Endothelial cell of umbilical vein (primary cell): Measurements from ENCODE around the gene TBC1D9. TPM values are rescaled to one million over a fixed set of nuclear protein-coding genes. Genes with fewer than 3 reads are reported as not detected.

Experiments
- BruUV-seq: library from RNA; stranded (reverse); fragments of 400-500 nt; replicated peaks from 2 replicates; lab custom pipeline; 2021; lab: Mats Ljungman, UMichigan
- CTCF ChIA-PET: fragments of 300-600, 350-600 bp; sonication (Branson Sonifier 250); formaldehyde crosslinking; loops from one replicate; lab custom pipeline; 2021; ENCODE audit warnings: antibody characterized with exemption, inconsistent platforms; lab: Charles Lee
- POLR2A ChIA-PET: fragments of 300-600, 350-600 bp; sonication (Branson Sonifier 250); formaldehyde crosslinking; loops from one replicate; lab custom pipeline; 2021; ENCODE audit warnings: antibody characterized with exemption, inconsistent platforms; lab: Charles Lee
- DNase-seq: peaks from one replicate; pipeline ENCODE4 v3.0.0-alpha.2; 2011; ENCODE audit warnings: low read depth, low spot score
- FAIRE-seq: peaks from 2 replicates; lab custom pipeline; 2011; peaks lifted over from hg19 to GRCh38; lab: Jason Lieb, UNC
- H2AFZ ChIP-seq: 2 replicates; pipeline ENCODE4 v1.6.0; 2012; ENCODE audit warnings: low read depth, low read length, control low read depth, inconsistent platforms
- H3K27ac ChIP-seq: 2 replicates; pipeline ENCODE4 v1.5.1; 2011; ENCODE audit warnings: low read depth, mild to moderate bottlenecking, control low read depth, low read length, moderate library complexity; ENCODE audit not compliant: insufficient read depth
- H3K27me3 ChIP-seq, 2 experiments: 2 replicates each; pipeline versions ENCODE4 v1.6.0 to v1.6.1; 2011; ENCODE audit warnings: low read length in 2 of 2, mixed read lengths in 1 of 2; ENCODE audit not compliant: control insufficient read depth in 2 of 2, insufficient read depth in 2 of 2
- H3K36me3 ChIP-seq, 2 experiments: 2 replicates in 1 of 2; 3 replicates in 1 of 2; pipeline ENCODE4 v1.5.1; 2011; ENCODE audit warnings: low read length in 2 of 2, mild to moderate bottlenecking in 1 of 2, moderate library complexity in 1 of 2; ENCODE audit not compliant: control insufficient read depth in 2 of 2, insufficient read depth in 2 of 2; ENCODE audit errors: extremely low read depth in 1 of 2
- H3K4me1 ChIP-seq: 3 replicates; pipeline ENCODE4 v1.5.1; 2011; ENCODE audit warnings: mild to moderate bottlenecking, low read length; ENCODE audit not compliant: control insufficient read depth, insufficient read depth; ENCODE audit errors: extremely low read depth
- H3K4me2 ChIP-seq: 2 replicates; pipeline ENCODE4 v1.6.1; 2011; ENCODE audit warnings: low read length, control low read depth, mixed read lengths; ENCODE audit not compliant: insufficient read depth
- H3K4me3 ChIP-seq, 3 experiments: fragments of 200-600 bp in 1 of 3; sonication (generic), shearing (Covaris generic) in 1 of 3; replicated peaks in 1 of 3; 2 replicates each; pipeline ENCODE4 v1.5.1; 2011 to 2016; ENCODE audit warnings: control low read depth in 3 of 3, low read length in 3 of 3, mild to moderate bottlenecking in 2 of 3, inconsistent platforms in 1 of 3, low read depth in 1 of 3, moderate library complexity in 1 of 3; ENCODE audit not compliant: insufficient read depth in 1 of 3
- H3K79me2 ChIP-seq: 2 replicates; pipeline ENCODE4 v1.6.0; 2012; ENCODE audit warnings: low read length, inconsistent platforms; ENCODE audit not compliant: control insufficient read depth, insufficient read depth
- H3K9ac ChIP-seq: replicated peaks from 2 replicates; pipeline ENCODE3; 2011; ENCODE audit warnings: low read length, control low read depth; ENCODE audit not compliant: insufficient read depth; ENCODE audit errors: extremely low read depth
- H3K9me1 ChIP-seq: replicated peaks from 3 replicates; pipeline ENCODE4 v1.6.0; 2011; ENCODE audit warnings: mild to moderate bottlenecking, low read length; ENCODE audit not compliant: control insufficient read depth, insufficient read depth; ENCODE audit errors: extremely low read depth
- H3K9me3 ChIP-seq: replicated peaks from 2 replicates; pipeline ENCODE4 v1.5.1; 2012; ENCODE audit warnings: low read length, inconsistent platforms; ENCODE audit not compliant: control insufficient read depth, insufficient read depth
- H4K20me1 ChIP-seq: replicated peaks from 2 replicates; pipeline ENCODE3; 2011; ENCODE audit warnings: mild to moderate bottlenecking, low read length; ENCODE audit not compliant: control insufficient read depth, insufficient read depth; ENCODE audit errors: extremely low read depth
- CTCF ChIP-seq, 2 donors: IDR thresholded peaks; 1 replicate in 1 of 2; 2 replicates in 1 of 2; pipeline ENCODE4 v1.5.1; 2011; ENCODE audit warnings: low read length in 2 of 2, mild to moderate bottlenecking in 2 of 2, moderate library complexity in 2 of 2, control low read depth in 1 of 2, inconsistent platforms in 1 of 2, low read depth in 1 of 2; ENCODE audit not compliant: insufficient read depth in 1 of 2; ENCODE audit errors: extremely low read depth in 1 of 2
- EZH2 ChIP-seq: IDR thresholded peaks from 2 replicates; pipeline ENCODE4 v1.6.1; 2012; ENCODE audit warnings: borderline replicate concordance, low read depth, mild to moderate bottlenecking, moderate library complexity, low read length, inconsistent platforms; ENCODE audit not compliant: severe bottlenecking
- FOS ChIP-seq: IDR thresholded peaks from 2 replicates; pipeline ENCODE4 v1.6.1; 2011; ENCODE audit warnings: mild to moderate bottlenecking, low read length, moderate library complexity, borderline replicate concordance; ENCODE audit not compliant: insufficient read depth
- GATA2 ChIP-seq: IDR thresholded peaks from 2 replicates; pipeline ENCODE4 v1.7.0; 2011; ENCODE audit warnings: low read depth, mild to moderate bottlenecking, moderate library complexity, mixed read lengths, low read length; ENCODE audit not compliant: insufficient read length, insufficient read depth
- JUN ChIP-seq: IDR thresholded peaks from 2 replicates; pipeline ENCODE4 v1.6.1; 2011; ENCODE audit warnings: borderline replicate concordance, low read depth; ENCODE audit not compliant: insufficient read length, insufficient read depth
- MAX ChIP-seq: IDR thresholded peaks from 2 replicates; pipeline ENCODE4 v1.6.1; 2011; ENCODE audit not compliant: insufficient read depth, insufficient read length
- MYC ChIP-seq: IDR thresholded peaks from one replicate; pipeline ENCODE4 v1.6.1; 2011; ENCODE audit warnings: mild to moderate bottlenecking, low read depth, low read length
- POLR2AphosphoS5 ChIP-seq: IDR thresholded peaks from 2 replicates; pipeline ENCODE4 v1.6.1; 2012; ENCODE audit warnings: low read depth, mild to moderate bottlenecking, control low read depth, low read length, moderate library complexity; ENCODE audit not compliant: insufficient read depth
- dilution Hi-C: fragments of 300-500 bp; cut with MboI; formaldehyde crosslinking; loops from one replicate; pipeline ENCODE4 v1.15.0; 2019; ENCODE audit warnings: low sequenced_read_pairs; ENCODE audit not compliant: extremely low pct_ligation_motif_present
- intact Hi-C: fragments of 100-400 bp; cut with micrococcal nuclease; formaldehyde crosslinking; loops from one replicate; pipeline ENCODE4 v1.10.0; 2022
- polyA plus RNA-seq, 4 experiments: library from polyadenylated mRNA; depleted of rRNA in 3 of 4; stranded (reverse) in 3 of 4; unstranded in 1 of 4; fragments of >200 nt; gene quantifications; 2 replicates each; pipeline versions ENCODE4 v1.2.1 to v1.2.3, GENCODE V29; 2011 to 2012; ENCODE audit warnings: missing spikeins in 1 of 4
- total RNA-seq: library from RNA; stranded (reverse); gene quantifications from 2 replicates; pipeline ENCODE4 v1.2.3, GENCODE V29; 2021

Gene TBC1D9
- total and polyA plus RNA-seq, 2 donors (not counting 3 experiments of a cell fraction or from before 2014, with no cell fraction given): 21.7 to 45.3 TPM

GRCh38 chr4:140662082-140662869 lies 93.9 kb downstream of the TBC1D9 start:
- DNase-seq (no peak), FAIRE-seq (no peak)
- ChIA-PET CTCF (no interaction called here), POLR2A (no interaction called here)
- Histone ChIP-seq H3K4me1 (no peaks in the 10 kb centered on the region), H3K4me3 (no peak overlapping the region), H3K4me2 (no peak overlapping the region), H3K79me2 (no peaks in the 10 kb centered on the region), H3K9me1 (no peaks in the 10 kb centered on the region), H3K9me3 (no peaks in the 10 kb centered on the region), H3K27me3 (no peaks in the 10 kb centered on the region), H3K9ac (no peak overlapping the region), H2AFZ (no peak overlapping the region), H3K36me3 (peaks cover 12 to 14% of the 10 kb centered on the region in 2 experiments), H3K27ac (no peak overlapping the region), H4K20me1 (no peaks in the 10 kb centered on the region)
- BruUV-seq: no TSS peak
- TF ChIP-seq MAX (no peak), JUN (no peak), CTCF (IDR thresholded peaks at IDR 0.05; ENCODE audit: extremely low read depth in 1 of 2, insufficient read depth in 1 of 2, low read depth in 1 of 2, low read length in 2 of 2) (no peak), POLR2AphosphoS5 (no peak), MYC (no peak), FOS (no peak), EZH2 (no peak), GATA2 (no peak)
- intact Hi-C loops (no loop called here), dilution Hi-C loops (no loop called here)
